SK-N-SH (cell line): ENCODE measurements around the gene POT1. TPM values are rescaled to one million over a fixed set of nuclear protein-coding genes. Genes with fewer than 3 reads are reported as not detected.

Experiments
- CTCF ChIA-PET: fragments of 300-600, 350-600 bp; formaldehyde crosslinking; extraction: SDS; loops from one replicate; lab custom pipeline; 2021; lab: Yijun Ruan, JAX
- POLR2A ChIA-PET: fragments of 350-600 bp; sonication (Branson Sonifier 250); formaldehyde crosslinking; extraction: SDS; loops from one replicate; lab custom pipeline; 2020; ENCODE audit warnings: antibody characterized with exemption, inconsistent platforms; lab: Yijun Ruan, JAX
- DNase-seq: peaks from one replicate; pipeline ENCODE4 v3.0.0; 2012
- H2AFZ ChIP-seq: fragments of 200-600 bp; sonication (generic); 2 replicates; pipeline ENCODE4 v1.8.1; 2016; ENCODE audit warnings: antibody characterized with exemption, mild to moderate bottlenecking, low read depth
- H3F3A ChIP-seq: fragments of 200-600 bp; sonication (generic); replicated peaks from 2 replicates; pipeline ENCODE3; 2016; ENCODE audit warnings: antibody characterized with exemption, mild to moderate bottlenecking; ENCODE audit not compliant: insufficient read depth
- H3K27ac ChIP-seq, 2 experiments: fragments of 200-500 bp in 1 of 2; fragments of 200-600 bp in 1 of 2; sonication (Bioruptor generic) in 1 of 2; sonication (generic), shearing (Covaris generic) in 1 of 2; 2 replicates each; pipeline versions ENCODE4 v1.5.1 to v1.6.1; 2014 to 2016; ENCODE audit warnings: low read depth in 2 of 2, inconsistent platforms in 1 of 2, low read length in 1 of 2, mild to moderate bottlenecking in 1 of 2, mixed read lengths in 1 of 2
- H3K27me3 ChIP-seq: fragments of 200-600 bp; sonication (generic), shearing (Covaris generic); 2 replicates; pipeline ENCODE4 v1.6.1; 2016; ENCODE audit warnings: mixed run types; ENCODE audit not compliant: insufficient read depth
- H3K36me3 ChIP-seq, 2 experiments: fragments of 200-500 bp in 1 of 2; fragments of 200-600 bp in 1 of 2; sonication (Bioruptor generic) in 1 of 2; sonication (generic) in 1 of 2; replicated peaks in 1 of 2; 2 replicates each; pipeline versions ENCODE3 to v1.5.1; 2014 to 2016; ENCODE audit warnings: low read length in 1 of 2, mild to moderate bottlenecking in 1 of 2; ENCODE audit not compliant: insufficient read depth in 2 of 2, control insufficient read depth in 1 of 2
- H3K4me1 ChIP-seq, 2 experiments: fragments of 200-500 bp in 1 of 2; fragments of 200-600 bp in 1 of 2; sonication (Bioruptor generic) in 1 of 2; sonication (generic), shearing (Covaris generic) in 1 of 2; 2 replicates each; pipeline versions ENCODE4 v1.5.1 to v1.6.1; 2014 to 2016; ENCODE audit warnings: low read depth in 1 of 2, low read length in 1 of 2, mixed run types in 1 of 2; ENCODE audit not compliant: insufficient read depth in 2 of 2, control insufficient read depth in 1 of 2
- H3K4me2 ChIP-seq: fragments of 200-600 bp; sonication (generic), shearing (Covaris generic); 2 replicates; pipeline ENCODE4 v1.6.1; 2017; ENCODE audit warnings: mixed run types
- H3K4me3 ChIP-seq, 2 experiments: fragments of 200-500 bp in 1 of 2; fragments of 200-600 bp in 1 of 2; sonication (Bioruptor generic) in 1 of 2; sonication (generic), shearing (Covaris generic) in 1 of 2; 2 replicates each; pipeline versions ENCODE4 v1.5.1 to v1.8.1; 2014 to 2016; ENCODE audit warnings: low read depth in 2 of 2, inconsistent platforms in 1 of 2, low read length in 1 of 2, mild to moderate bottlenecking in 1 of 2, mixed read lengths in 1 of 2, moderate library complexity in 1 of 2
- H3K79me2 ChIP-seq: fragments of 200-600 bp; sonication (generic); 2 replicates; pipeline ENCODE4 v1.8.1; 2017; ENCODE audit warnings: mild to moderate bottlenecking; ENCODE audit not compliant: insufficient read depth
- H3K9ac ChIP-seq: fragments of 200-600 bp; sonication (generic); 2 replicates; pipeline ENCODE4 v1.6.1; 2017; ENCODE audit warnings: mixed run types
- H3K9me2 ChIP-seq: fragments of 200-600 bp; sonication (generic); 2 replicates; pipeline ENCODE4 v1.6.1; 2017; ENCODE audit warnings: mixed run types
- H3K9me3 ChIP-seq: fragments of 200-600 bp; sonication (generic); 2 replicates; pipeline ENCODE4 v1.6.1; 2017; ENCODE audit warnings: mixed run types, mild to moderate bottlenecking, moderate library complexity
- H4K20me1 ChIP-seq: fragments of 200-600 bp; sonication (generic); 2 replicates; pipeline ENCODE4 v1.6.1; 2017; ENCODE audit warnings: mild to moderate bottlenecking, mixed run types; ENCODE audit not compliant: insufficient read depth
- CHD2 ChIP-seq: fragments of 150-350 bp; IDR thresholded peaks from 2 replicates; pipeline ENCODE4 v1.6.1; 2018; ENCODE audit warnings: low read length; ENCODE audit not compliant: partially characterized antibody
- EZH2phosphoT487 ChIP-seq: fragments of 200-600 bp; sonication (generic); IDR thresholded peaks from 2 replicates; pipeline ENCODE4 v1.6.1; 2017; ENCODE audit warnings: low read depth, mixed run types, mild to moderate bottlenecking, antibody characterized with exemption, moderate library complexity, borderline replicate concordance
- FOSL2 ChIP-seq: IDR thresholded peaks from 2 replicates; pipeline ENCODE4 v1.4.0; 2012; ENCODE audit warnings: low read depth, mild to moderate bottlenecking, moderate library complexity, borderline replicate concordance
- GABPA ChIP-seq: IDR thresholded peaks from 2 replicates; pipeline ENCODE4 v1.4.0; 2012; ENCODE audit warnings: low read depth, mild to moderate bottlenecking
- GATA2 ChIP-seq: sonication (generic); formaldehyde crosslinking; IDR thresholded peaks from 2 replicates; pipeline ENCODE4 v1.5.0; 2020; ENCODE audit warnings: mild to moderate bottlenecking, missing genetic modification reagents
- JUND ChIP-seq: IDR thresholded peaks from 2 replicates; pipeline ENCODE4 v1.4.0; 2012
- NFIC ChIP-seq: IDR thresholded peaks from 2 replicates; pipeline ENCODE4 v1.4.0; 2012; ENCODE audit warnings: borderline replicate concordance
- NRF1 ChIP-seq: IDR thresholded peaks from 2 replicates; pipeline ENCODE4 v1.6.1; 2012; ENCODE audit warnings: low read depth, mild to moderate bottlenecking, low read length
- RAD21 ChIP-seq: IDR thresholded peaks from 2 replicates; pipeline ENCODE4 v1.6.1; 2012; ENCODE audit warnings: mild to moderate bottlenecking, low read length
- RCOR1 ChIP-seq: fragments of 150-350 bp; IDR thresholded peaks from 2 replicates; pipeline ENCODE4 v1.6.1; 2017; ENCODE audit warnings: antibody characterized with exemption, low read length
- RFX5 ChIP-seq: IDR thresholded peaks from 2 replicates; pipeline ENCODE4 v1.6.1; 2012; ENCODE audit warnings: mild to moderate bottlenecking, improper control_type of control experiment, low read length
- RXRA ChIP-seq: IDR thresholded peaks from 2 replicates; pipeline ENCODE4 v1.4.0; 2012; ENCODE audit warnings: low read depth, mild to moderate bottlenecking, borderline replicate concordance
- SIN3A ChIP-seq: IDR thresholded peaks from 2 replicates; pipeline ENCODE4 v1.6.1; 2012; ENCODE audit warnings: low read depth, mild to moderate bottlenecking, low read length, moderate library complexity, borderline replicate concordance
- TAF1 ChIP-seq: IDR thresholded peaks from 2 replicates; pipeline ENCODE4 v1.6.1; 2012; ENCODE audit warnings: low read depth, mild to moderate bottlenecking, low read length, moderate library complexity, borderline replicate concordance
- TCF12 ChIP-seq: IDR thresholded peaks from 2 replicates; pipeline ENCODE4 v1.4.0; 2012
- TEAD4 ChIP-seq: IDR thresholded peaks from 2 replicates; pipeline ENCODE4 v1.4.0; 2012; ENCODE audit warnings: mild to moderate bottlenecking, borderline replicate concordance; ENCODE audit not compliant: insufficient read depth
- YY1 ChIP-seq: IDR thresholded peaks from 2 replicates; pipeline ENCODE4 v1.4.0; 2012; ENCODE audit warnings: low read depth, mild to moderate bottlenecking
- polyA plus RNA-seq, 3 experiments: library from polyadenylated mRNA; depleted of rRNA; stranded (reverse); fragments of >200 nt; gene quantifications; 2 replicates each; pipeline ENCODE4 v1.2.3, GENCODE V29; 2012
- TF ChIP-seq, protein P1 (sequence below): IDR thresholded peaks from 2 replicates; pipeline ENCODE4; 2012
- TF ChIP-seq, protein P2 (sequence below): fragments of 150-350 bp; IDR thresholded peaks from 2 replicates; pipeline ENCODE4 v1.6.1; 2017; ENCODE audit warnings: antibody characterized with exemption, low read length, low read depth, borderline replicate concordance
- TF ChIP-seq, protein P3 (sequence below): IDR thresholded peaks from 2 replicates; pipeline ENCODE4 v1.6.1; 2012; ENCODE audit warnings: mild to moderate bottlenecking, low read depth, low read length, moderate library complexity
- TF ChIP-seq, protein P4 (sequence below): IDR thresholded peaks from 2 replicates; pipeline ENCODE4 v1.4.0; 2012; ENCODE audit warnings: low read depth, borderline replicate concordance

Gene POT1
- polyA plus RNA-seq, 1 of the 3 experiments (the other 2 are of a cell fraction), result 18.1 TPM

DNA sequence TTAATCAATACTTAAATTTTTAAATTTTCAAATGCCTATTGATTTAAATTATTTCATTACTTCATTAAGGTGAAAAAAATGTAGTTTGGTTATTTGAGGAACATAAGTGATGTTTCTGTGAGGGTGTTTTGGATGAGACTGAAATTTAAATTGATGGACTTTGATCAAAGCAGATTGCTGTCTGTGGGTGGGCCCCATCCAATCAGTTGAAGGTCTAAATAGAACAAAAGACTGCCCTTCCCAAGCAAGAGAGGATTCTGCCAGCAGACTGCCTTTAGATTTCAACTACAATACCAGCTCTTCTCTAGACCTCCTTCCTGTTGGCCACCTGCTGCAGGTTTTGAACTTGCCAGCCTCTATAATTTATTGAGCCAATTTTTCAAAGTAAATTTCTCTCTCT lies 149.6 kb downstream of the POT1 start (continued):
- TF ChIP-seq RCOR1, result no peak
- TF ChIP-seq SIN3A, result no peak
- no peak for TF ChIP-seq GABPA
- no peak for TF ChIP-seq GATA2 (CRISPR knock-in tag)
- TF ChIP-seq RAD21, result no peak
- no peak for TF ChIP-seq JUND
- TF ChIP-seq NFIC, result no peak
- TF ChIP-seq, all 33 proteins: peak for 0

DNA sequence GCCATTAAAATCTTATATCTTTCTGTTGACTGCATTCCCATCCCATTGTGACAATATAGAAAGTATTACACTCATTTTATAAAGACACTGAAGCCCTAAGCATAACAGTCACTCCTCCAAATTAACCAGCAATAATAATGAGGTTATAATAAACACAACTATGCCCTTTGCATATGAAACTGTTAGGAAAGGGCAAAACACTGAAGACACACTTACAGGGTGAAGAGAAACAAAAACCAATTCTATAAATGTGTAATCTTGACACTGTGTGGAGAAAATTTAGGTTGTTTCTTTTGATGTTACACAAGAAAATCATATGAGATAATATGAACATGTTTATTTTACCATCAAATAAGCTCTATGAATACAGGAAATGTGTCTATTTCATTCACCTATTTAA lies 150.0 kb downstream of the POT1 start:
- Histone ChIP-seq H3K9me2 (no peaks in the 10 kb centered on the region), H3K27ac (no peak overlapping the region), H3K79me2 (no peaks in the 10 kb centered on the region), H3K4me1 (no peaks in the 10 kb centered on the region), H2AFZ (no peak overlapping the region), H3K36me3 (no peaks in the 10 kb centered on the region), H3K4me3 (no peak overlapping the region), H3K9me3 (no peaks in the 10 kb centered on the region), H3F3A (no peaks in the 10 kb centered on the region), H3K4me2 (no peak overlapping the region), H3K9ac (no peak overlapping the region), H3K27me3 (no peaks in the 10 kb centered on the region), H4K20me1 (no peaks in the 10 kb centered on the region)
- CTCF ChIA-PET, result interaction anchor here (1.1 kb wide), 1 partner anchor 14 kb away, joined by 3 read pairs; the partner anchor contains the start of gene GPR37
- POLR2A ChIA-PET, result interaction anchor here (0.6 kb wide), 1 partner anchor 1245 kb away, joined by 3 read pairs; the partner anchor contains the start of gene IQUB
- DNase-seq, result no peak
- TF ChIP-seq, protein P1, sequence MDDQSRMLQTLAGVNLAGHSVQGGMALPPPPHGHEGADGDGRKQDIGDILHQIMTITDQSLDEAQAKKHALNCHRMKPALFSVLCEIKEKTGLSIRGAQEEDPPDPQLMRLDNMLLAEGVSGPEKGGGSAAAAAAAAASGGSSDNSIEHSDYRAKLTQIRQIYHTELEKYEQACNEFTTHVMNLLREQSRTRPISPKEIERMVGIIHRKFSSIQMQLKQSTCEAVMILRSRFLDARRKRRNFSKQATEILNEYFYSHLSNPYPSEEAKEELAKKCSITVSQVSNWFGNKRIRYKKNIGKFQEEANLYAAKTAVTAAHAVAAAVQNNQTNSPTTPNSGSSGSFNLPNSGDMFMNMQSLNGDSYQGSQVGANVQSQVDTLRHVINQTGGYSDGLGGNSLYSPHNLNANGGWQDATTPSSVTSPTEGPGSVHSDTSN, result no peak
- TF ChIP-seq CHD2 (no peak), TEAD4 (no peak), YY1 (no peak), RAD21 (no peak), EZH2phosphoT487 (no peak), RFX5 (no peak), RXRA (no peak), NRF1 (no peak), FOSL2 (no peak), TAF1 (no peak), TCF12 (no peak)
- TF ChIP-seq, protein P2, sequence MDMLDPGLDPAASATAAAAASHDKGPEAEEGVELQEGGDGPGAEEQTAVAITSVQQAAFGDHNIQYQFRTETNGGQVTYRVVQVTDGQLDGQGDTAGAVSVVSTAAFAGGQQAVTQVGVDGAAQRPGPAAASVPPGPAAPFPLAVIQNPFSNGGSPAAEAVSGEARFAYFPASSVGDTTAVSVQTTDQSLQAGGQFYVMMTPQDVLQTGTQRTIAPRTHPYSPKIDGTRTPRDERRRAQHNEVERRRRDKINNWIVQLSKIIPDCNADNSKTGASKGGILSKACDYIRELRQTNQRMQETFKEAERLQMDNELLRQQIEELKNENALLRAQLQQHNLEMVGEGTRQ, result no peak
- TF ChIP-seq, protein P3, sequence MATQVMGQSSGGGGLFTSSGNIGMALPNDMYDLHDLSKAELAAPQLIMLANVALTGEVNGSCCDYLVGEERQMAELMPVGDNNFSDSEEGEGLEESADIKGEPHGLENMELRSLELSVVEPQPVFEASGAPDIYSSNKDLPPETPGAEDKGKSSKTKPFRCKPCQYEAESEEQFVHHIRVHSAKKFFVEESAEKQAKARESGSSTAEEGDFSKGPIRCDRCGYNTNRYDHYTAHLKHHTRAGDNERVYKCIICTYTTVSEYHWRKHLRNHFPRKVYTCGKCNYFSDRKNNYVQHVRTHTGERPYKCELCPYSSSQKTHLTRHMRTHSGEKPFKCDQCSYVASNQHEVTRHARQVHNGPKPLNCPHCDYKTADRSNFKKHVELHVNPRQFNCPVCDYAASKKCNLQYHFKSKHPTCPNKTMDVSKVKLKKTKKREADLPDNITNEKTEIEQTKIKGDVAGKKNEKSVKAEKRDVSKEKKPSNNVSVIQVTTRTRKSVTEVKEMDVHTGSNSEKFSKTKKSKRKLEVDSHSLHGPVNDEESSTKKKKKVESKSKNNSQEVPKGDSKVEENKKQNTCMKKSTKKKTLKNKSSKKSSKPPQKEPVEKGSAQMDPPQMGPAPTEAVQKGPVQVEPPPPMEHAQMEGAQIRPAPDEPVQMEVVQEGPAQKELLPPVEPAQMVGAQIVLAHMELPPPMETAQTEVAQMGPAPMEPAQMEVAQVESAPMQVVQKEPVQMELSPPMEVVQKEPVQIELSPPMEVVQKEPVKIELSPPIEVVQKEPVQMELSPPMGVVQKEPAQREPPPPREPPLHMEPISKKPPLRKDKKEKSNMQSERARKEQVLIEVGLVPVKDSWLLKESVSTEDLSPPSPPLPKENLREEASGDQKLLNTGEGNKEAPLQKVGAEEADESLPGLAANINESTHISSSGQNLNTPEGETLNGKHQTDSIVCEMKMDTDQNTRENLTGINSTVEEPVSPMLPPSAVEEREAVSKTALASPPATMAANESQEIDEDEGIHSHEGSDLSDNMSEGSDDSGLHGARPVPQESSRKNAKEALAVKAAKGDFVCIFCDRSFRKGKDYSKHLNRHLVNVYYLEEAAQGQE, result no peak
- TF ChIP-seq, protein P4, sequence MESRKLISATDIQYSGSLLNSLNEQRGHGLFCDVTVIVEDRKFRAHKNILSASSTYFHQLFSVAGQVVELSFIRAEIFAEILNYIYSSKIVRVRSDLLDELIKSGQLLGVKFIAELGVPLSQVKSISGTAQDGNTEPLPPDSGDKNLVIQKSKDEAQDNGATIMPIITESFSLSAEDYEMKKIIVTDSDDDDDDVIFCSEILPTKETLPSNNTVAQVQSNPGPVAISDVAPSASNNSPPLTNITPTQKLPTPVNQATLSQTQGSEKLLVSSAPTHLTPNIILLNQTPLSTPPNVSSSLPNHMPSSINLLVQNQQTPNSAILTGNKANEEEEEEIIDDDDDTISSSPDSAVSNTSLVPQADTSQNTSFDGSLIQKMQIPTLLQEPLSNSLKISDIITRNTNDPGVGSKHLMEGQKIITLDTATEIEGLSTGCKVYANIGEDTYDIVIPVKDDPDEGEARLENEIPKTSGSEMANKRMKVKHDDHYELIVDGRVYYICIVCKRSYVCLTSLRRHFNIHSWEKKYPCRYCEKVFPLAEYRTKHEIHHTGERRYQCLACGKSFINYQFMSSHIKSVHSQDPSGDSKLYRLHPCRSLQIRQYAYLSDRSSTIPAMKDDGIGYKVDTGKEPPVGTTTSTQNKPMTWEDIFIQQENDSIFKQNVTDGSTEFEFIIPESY, result no peak
